ENCODE measurements around the gene STARD13. TPM values are rescaled to one million over a fixed set of nuclear protein-coding genes. Genes with fewer than 3 reads are reported as not detected.

The STARD13 gene
- total RNA-seq, 1 donor from 2014 or later = 2.0 TPM

DNA sequence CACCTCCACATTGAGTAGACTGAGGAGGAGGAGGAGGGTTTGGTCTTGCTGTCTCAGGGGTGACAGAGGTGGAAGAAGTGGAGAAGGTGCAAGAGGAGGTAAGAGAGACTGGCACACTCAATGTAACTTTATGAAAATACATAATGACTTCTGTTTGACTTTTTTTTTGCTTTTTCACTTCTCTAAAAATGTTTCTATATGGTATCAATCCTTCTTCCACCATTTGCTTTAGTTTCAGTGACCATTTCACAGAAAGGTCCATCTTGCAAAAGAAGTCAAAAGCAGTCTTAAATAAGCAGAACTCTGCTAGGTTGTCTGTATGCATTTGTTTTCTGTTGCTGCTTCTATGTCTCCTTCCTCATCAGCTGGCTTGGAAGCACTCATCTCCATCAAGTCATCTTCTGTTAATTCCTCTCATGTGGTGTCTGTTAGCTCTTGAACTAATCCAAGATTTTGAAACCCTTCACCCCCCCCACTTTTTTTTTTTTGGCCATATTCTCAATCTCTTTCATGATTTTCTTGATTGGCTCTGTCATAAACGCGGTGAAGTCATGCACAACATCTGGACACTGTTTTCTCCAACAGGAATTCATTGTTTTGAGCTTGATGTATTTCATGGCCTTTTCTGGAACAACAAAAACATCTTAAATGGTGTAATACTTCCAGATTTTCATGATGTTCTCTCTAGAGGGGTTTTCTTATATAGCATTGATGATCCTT, 188.5 kb downstream of the STARD13 start:
- Histone ChIP-seq H3K9me3 (ENCODE audit: low read depth) (no peaks in the 10 kb centered on the region), H3K36me3 (no peaks in the 10 kb centered on the region), H3K4me1 (peaks cover 5% of the 10 kb centered on the region), H3K4me2 (no peak overlapping the region), H2AFZ (replicated peaks) (no peak overlapping the region), H3K79me2 (ENCODE audit: low read depth) (no peaks in the 10 kb centered on the region), H3F3A (ENCODE audit: low read depth) (peaks cover 5% of the 10 kb centered on the region), H4K20me1 (ENCODE audit: low read depth) (no peaks in the 10 kb centered on the region), H3K9ac (no peak overlapping the region), H3K4me3 (no peak overlapping the region), H3K27ac (no peak overlapping the region), H3K27me3 (no peaks in the 10 kb centered on the region)
- Mint-ChIP-seq H3K9me3 (peaks cover 11% of the 10 kb centered on the region), H3K27me3 (ENCODE audit: insufficient read depth, low read depth) (peaks cover 3% of the 10 kb centered on the region), H3K27ac (no peak overlapping the region), H3K4me1 (peaks cover 3% of the 10 kb centered on the region), H3K4me3 (no peak overlapping the region), H3K36me3 (no peaks in the 10 kb centered on the region)
- TF ChIP-seq EZH2 (IDR thresholded peaks at IDR 0.05) = no peak
- TF ChIP-seq, protein P1, sequence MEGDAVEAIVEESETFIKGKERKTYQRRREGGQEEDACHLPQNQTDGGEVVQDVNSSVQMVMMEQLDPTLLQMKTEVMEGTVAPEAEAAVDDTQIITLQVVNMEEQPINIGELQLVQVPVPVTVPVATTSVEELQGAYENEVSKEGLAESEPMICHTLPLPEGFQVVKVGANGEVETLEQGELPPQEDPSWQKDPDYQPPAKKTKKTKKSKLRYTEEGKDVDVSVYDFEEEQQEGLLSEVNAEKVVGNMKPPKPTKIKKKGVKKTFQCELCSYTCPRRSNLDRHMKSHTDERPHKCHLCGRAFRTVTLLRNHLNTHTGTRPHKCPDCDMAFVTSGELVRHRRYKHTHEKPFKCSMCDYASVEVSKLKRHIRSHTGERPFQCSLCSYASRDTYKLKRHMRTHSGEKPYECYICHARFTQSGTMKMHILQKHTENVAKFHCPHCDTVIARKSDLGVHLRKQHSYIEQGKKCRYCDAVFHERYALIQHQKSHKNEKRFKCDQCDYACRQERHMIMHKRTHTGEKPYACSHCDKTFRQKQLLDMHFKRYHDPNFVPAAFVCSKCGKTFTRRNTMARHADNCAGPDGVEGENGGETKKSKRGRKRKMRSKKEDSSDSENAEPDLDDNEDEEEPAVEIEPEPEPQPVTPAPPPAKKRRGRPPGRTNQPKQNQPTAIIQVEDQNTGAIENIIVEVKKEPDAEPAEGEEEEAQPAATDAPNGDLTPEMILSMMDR (IDR thresholded peaks at IDR 0.05) = no peak
- no peak for DNase-seq (ENCODE audit: low spot score)

DNA sequence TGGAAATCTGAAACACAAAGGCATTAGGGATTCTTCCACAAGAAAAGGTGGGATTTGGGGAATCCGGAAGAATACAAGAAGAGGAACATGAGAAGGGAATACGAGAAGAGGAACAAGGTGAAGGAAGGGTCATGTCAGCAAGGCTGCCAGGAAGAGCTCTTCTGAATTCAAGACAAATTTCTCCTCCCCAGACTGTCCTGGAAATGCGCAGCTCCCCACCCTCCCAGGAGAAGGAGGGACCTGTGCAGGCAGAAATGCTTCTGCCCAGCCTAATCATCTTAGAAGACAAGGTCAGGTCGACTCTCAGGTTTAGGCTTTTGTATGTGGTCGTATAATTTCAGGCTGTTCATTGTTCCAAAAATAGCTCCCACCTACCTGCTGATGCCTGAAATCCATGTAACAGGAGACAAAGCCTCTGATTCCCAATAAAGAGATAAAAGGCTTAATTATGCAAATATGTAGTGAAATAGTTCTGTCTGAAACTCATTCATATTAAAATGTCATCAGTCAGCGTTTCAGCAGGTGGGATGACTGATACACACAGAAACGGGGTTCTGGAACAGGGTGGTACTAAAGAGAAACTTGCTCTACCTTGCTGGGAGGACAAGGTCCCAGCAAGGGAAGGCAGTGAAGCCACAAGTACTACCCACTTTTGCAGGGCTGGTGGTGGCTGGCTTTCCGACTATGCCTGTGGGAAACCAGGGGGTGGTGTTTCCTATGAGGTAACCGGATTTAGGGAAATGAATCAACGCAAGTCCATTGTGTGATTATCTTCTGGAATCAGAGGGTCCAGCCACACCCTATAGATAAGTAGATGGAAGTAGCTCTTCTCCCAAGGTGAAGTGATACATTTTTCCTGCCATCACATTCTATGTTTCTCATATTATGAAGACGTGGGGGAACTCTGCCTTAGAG, 193.2 kb downstream of the STARD13 start:
- no peaks in the 10 kb centered on the region for H4K20me1 ChIP-seq (ENCODE audit: low read depth)
- TF ChIP-seq EZH2phosphoT487 (IDR thresholded peaks at IDR 0.05) = no peak
- no peak for TF ChIP-seq EZH2 (IDR thresholded peaks at IDR 0.05)
- TF ChIP-seq, protein P1 (IDR thresholded peaks at IDR 0.05) = no peak
- no peak overlapping the region for H3K4me2 ChIP-seq
- H3K4me3 Mint-ChIP-seq = peak overlapping the region; percentile 56
- no peak overlapping the region for H3K27ac ChIP-seq
- H3K27me3 ChIP-seq = no peaks in the 10 kb centered on the region
- H2AFZ ChIP-seq (replicated peaks) = no peak overlapping the region
- no peaks in the 10 kb centered on the region for H3K4me1 ChIP-seq
- H3K9me3 Mint-ChIP-seq = peaks cover 7% of the 10 kb centered on the region
- no peaks in the 10 kb centered on the region for H3K9me3 ChIP-seq (ENCODE audit: low read depth)
- H3K36me3 ChIP-seq = no peaks in the 10 kb centered on the region
- no peak overlapping the region for H3K4me3 ChIP-seq
- DNase-seq (ENCODE audit: low spot score) = no peak
- no peaks in the 10 kb centered on the region for H3K36me3 Mint-ChIP-seq
- no peaks in the 10 kb centered on the region for H3K27me3 Mint-ChIP-seq (ENCODE audit: insufficient read depth, low read depth)
- no peaks in the 10 kb centered on the region for H3K79me2 ChIP-seq (ENCODE audit: low read depth)
- H3K4me1 Mint-ChIP-seq = peaks cover 21% of the 10 kb centered on the region
- no peak overlapping the region for H3K9ac ChIP-seq
- no peaks in the 10 kb centered on the region for H3F3A ChIP-seq (ENCODE audit: low read depth)
- no peak overlapping the region for H3K27ac Mint-ChIP-seq

DNA sequence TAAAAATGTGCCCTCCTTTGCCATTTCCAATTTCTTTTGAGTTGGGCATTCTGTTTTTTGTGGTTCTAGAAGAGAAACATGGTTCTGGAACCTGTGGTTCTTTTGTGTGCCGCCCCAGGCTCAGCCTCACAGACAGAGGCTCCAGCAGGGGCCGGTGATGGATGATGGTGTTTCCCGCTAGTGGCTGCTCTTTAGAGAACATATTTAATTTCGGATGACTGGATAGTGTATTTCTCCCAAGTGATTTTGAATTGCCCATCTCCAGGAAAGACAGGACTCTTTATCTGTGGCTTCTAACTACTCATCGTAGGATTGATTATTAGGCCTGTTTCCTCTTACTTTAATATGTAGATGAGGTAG, 194.2 kb downstream of the STARD13 start:
- Histone ChIP-seq H3K79me2 (ENCODE audit: low read depth) (no peaks in the 10 kb centered on the region), H3K4me3 (no peak overlapping the region), H3K9ac (no peak overlapping the region), H3K9me3 (ENCODE audit: low read depth) (no peaks in the 10 kb centered on the region), H3K27me3 (no peaks in the 10 kb centered on the region), H3K36me3 (no peaks in the 10 kb centered on the region), H3K4me2 (no peak overlapping the region), H2AFZ (replicated peaks) (no peak overlapping the region), H3F3A (ENCODE audit: low read depth) (no peaks in the 10 kb centered on the region), H3K4me1 (no peaks in the 10 kb centered on the region), H4K20me1 (ENCODE audit: low read depth) (no peaks in the 10 kb centered on the region), H3K27ac (no peak overlapping the region)
- Mint-ChIP-seq H3K9me3 (peaks cover 4% of the 10 kb centered on the region), H3K4me3 (no peak overlapping the region), H3K27me3 (ENCODE audit: insufficient read depth, low read depth) (no peaks in the 10 kb centered on the region), H3K4me1 (peaks cover 29% of the 10 kb centered on the region), H3K27ac (no peak overlapping the region), H3K36me3 (no peaks in the 10 kb centered on the region)
- DNase-seq (ENCODE audit: low spot score) = no peak
- TF ChIP-seq, protein P1 (IDR thresholded peaks at IDR 0.05) = no peak
- no peak for TF ChIP-seq EZH2 (IDR thresholded peaks at IDR 0.05)
- no peak for TF ChIP-seq EZH2phosphoT487 (IDR thresholded peaks at IDR 0.05)
